ENCODE results near the gene RPS6KL1. TPM values are rescaled to one million over a fixed set of nuclear protein-coding genes. Genes with fewer than 3 reads are reported as not detected.
A peak's percentile ranks its signal among the peaks of the same experiment; 100 is the strongest.

RPS6KL1 gene
- total RNA-seq, 1 donor, result 0.36 TPM

- TF ChIP-seq, protein P1, sequence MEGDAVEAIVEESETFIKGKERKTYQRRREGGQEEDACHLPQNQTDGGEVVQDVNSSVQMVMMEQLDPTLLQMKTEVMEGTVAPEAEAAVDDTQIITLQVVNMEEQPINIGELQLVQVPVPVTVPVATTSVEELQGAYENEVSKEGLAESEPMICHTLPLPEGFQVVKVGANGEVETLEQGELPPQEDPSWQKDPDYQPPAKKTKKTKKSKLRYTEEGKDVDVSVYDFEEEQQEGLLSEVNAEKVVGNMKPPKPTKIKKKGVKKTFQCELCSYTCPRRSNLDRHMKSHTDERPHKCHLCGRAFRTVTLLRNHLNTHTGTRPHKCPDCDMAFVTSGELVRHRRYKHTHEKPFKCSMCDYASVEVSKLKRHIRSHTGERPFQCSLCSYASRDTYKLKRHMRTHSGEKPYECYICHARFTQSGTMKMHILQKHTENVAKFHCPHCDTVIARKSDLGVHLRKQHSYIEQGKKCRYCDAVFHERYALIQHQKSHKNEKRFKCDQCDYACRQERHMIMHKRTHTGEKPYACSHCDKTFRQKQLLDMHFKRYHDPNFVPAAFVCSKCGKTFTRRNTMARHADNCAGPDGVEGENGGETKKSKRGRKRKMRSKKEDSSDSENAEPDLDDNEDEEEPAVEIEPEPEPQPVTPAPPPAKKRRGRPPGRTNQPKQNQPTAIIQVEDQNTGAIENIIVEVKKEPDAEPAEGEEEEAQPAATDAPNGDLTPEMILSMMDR (IDR thresholded peaks at IDR 0.05; ENCODE audit: extremely low read depth, low read depth, low read length), result no peak
- Histone ChIP-seq H3K27me3 (ENCODE audit: insufficient read depth, low read length) (no peaks in the 10 kb centered on the region), H4K20me1 (ENCODE audit: insufficient read depth, low read length) (no peaks in the 10 kb centered on the region), H3K27ac (ENCODE audit: low read depth, low read length) (no peak overlapping the region), H3K4me2 (ENCODE audit: insufficient read depth, low read length) (no peak overlapping the region), H3K36me3 (ENCODE audit: insufficient read depth, low read length) (no peaks in the 10 kb centered on the region), H3K4me3 (ENCODE audit: insufficient read depth, low read length) (no peak overlapping the region), H3K79me2 (ENCODE audit: insufficient read depth, low read length) (no peaks in the 10 kb centered on the region), H2AFZ (ENCODE audit: low read length) (no peak overlapping the region), H3K4me1 (ENCODE audit: insufficient read depth, low read length) (no peaks in the 10 kb centered on the region), H3K9me3 (ENCODE audit: low read depth, low read length) (no peaks in the 10 kb centered on the region)
- DNase-seq (ENCODE audit: insufficient read length, low spot score, missing footprints), result no peak
These were observed 65.0 kb downstream of the RPS6KL1 start for GRCh38 chr14:74858022-74858421.

DNA sequence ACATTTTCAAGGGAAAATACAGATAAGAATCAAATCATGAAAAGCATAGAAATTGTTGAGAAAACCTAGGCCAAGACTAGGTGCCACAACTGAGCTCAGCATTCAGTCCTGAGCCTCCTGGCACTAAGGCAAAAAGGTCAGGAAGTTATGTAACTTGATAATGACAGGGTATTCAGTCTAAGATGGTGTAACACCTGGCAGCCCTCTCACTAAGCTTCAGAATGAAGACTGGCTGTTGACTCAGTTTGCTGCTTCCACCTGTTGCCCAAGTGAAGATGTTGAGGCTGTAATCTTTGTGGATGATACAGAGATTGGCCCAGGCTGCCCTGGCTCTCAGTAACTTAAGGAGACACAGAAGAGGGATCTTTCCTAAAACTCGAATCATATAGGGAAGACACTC is 66.7 kb downstream of the RPS6KL1 start:
- Histone ChIP-seq H2AFZ (ENCODE audit: low read length) (no peak overlapping the region), H3K9me3 (ENCODE audit: low read depth, low read length) (no peaks in the 10 kb centered on the region), H3K79me2 (ENCODE audit: insufficient read depth, low read length) (no peaks in the 10 kb centered on the region), H3K4me2 (ENCODE audit: insufficient read depth, low read length) (no peak overlapping the region), H4K20me1 (ENCODE audit: insufficient read depth, low read length) (no peaks in the 10 kb centered on the region), H3K27me3 (ENCODE audit: insufficient read depth, low read length) (no peaks in the 10 kb centered on the region), H3K4me3 (ENCODE audit: insufficient read depth, low read length) (no peak overlapping the region), H3K4me1 (ENCODE audit: insufficient read depth, low read length) (no peaks in the 10 kb centered on the region), H3K27ac (ENCODE audit: low read depth, low read length) (no peak overlapping the region), H3K36me3 (ENCODE audit: insufficient read depth, low read length) (no peaks in the 10 kb centered on the region)
- no peak for DNase-seq (ENCODE audit: insufficient read length, low spot score, missing footprints)
- TF ChIP-seq, protein P1 (IDR thresholded peaks at IDR 0.05; ENCODE audit: extremely low read depth, low read depth, low read length), result no peak

DNA sequence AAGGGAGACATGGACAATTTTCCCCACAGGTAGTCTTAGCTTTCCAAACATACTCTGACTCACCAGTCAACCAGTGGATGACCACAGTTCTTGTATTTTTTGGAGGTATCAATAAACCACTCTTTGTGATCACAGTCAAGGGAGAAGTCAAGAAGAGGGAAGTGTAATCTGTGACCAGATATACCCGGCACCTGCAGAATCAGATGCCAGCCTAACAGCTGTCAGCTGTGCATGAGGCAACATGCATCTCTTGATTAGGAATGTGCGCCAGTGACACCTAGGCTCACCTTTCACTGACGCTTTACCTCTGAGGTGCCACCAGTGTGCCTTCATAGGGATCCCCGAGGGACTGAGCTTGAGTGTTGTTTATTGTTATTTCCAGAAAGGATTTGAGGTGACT is 67.1 kb downstream of the RPS6KL1 start:
- no peak for DNase-seq (ENCODE audit: insufficient read length, low spot score, missing footprints)
- no peaks in the 10 kb centered on the region for H3K36me3 ChIP-seq (ENCODE audit: insufficient read depth, low read length)
- H3K27ac ChIP-seq (ENCODE audit: low read depth, low read length), result no peak overlapping the region
- H3K4me1 ChIP-seq (ENCODE audit: insufficient read depth, low read length), result no peaks in the 10 kb centered on the region
- no peaks in the 10 kb centered on the region for H3K9me3 ChIP-seq (ENCODE audit: low read depth, low read length)
- no peaks in the 10 kb centered on the region for H3K79me2 ChIP-seq (ENCODE audit: insufficient read depth, low read length)
- H4K20me1 ChIP-seq (ENCODE audit: insufficient read depth, low read length), result no peaks in the 10 kb centered on the region
- TF ChIP-seq, protein P1 (IDR thresholded peaks at IDR 0.05; ENCODE audit: extremely low read depth, low read depth, low read length), result no peak
- no peak overlapping the region for H3K4me2 ChIP-seq (ENCODE audit: insufficient read depth, low read length)
- H3K27me3 ChIP-seq (ENCODE audit: insufficient read depth, low read length), result no peaks in the 10 kb centered on the region
- H3K4me3 ChIP-seq (ENCODE audit: insufficient read depth, low read length), result no peak overlapping the region
- no peak overlapping the region for H2AFZ ChIP-seq (ENCODE audit: low read length)

GRCh38 chr14:74855021-74855420 is 68.0 kb downstream of the RPS6KL1 start:
- Histone ChIP-seq H2AFZ (ENCODE audit: low read length) (no peak overlapping the region), H3K4me3 (ENCODE audit: insufficient read depth, low read length) (no peak overlapping the region), H3K4me1 (ENCODE audit: insufficient read depth, low read length) (no peaks in the 10 kb centered on the region), H3K4me2 (ENCODE audit: insufficient read depth, low read length) (no peak overlapping the region), H3K9me3 (ENCODE audit: low read depth, low read length) (no peaks in the 10 kb centered on the region), H3K27me3 (ENCODE audit: insufficient read depth, low read length) (no peaks in the 10 kb centered on the region), H4K20me1 (ENCODE audit: insufficient read depth, low read length) (no peaks in the 10 kb centered on the region), H3K27ac (ENCODE audit: low read depth, low read length) (no peak overlapping the region), H3K36me3 (ENCODE audit: insufficient read depth, low read length) (no peaks in the 10 kb centered on the region), H3K79me2 (ENCODE audit: insufficient read depth, low read length) (no peaks in the 10 kb centered on the region)
- TF ChIP-seq, protein P1 (IDR thresholded peaks at IDR 0.05; ENCODE audit: extremely low read depth, low read depth, low read length), result no peak
- DNase-seq (ENCODE audit: insufficient read length, low spot score, missing footprints), result peak; percentile 13

Other genes with a start within 250 kb of the RPS6KL1 start
- gene AREL1, start 210.2 kb downstream of the RPS6KL1 start, total RNA-seq, result 27.9 and 29.2 TPM in 2 replicates
- 33.3 and 35.1 TPM in 2 replicates for gene FCF1, start 210.1 kb downstream of the RPS6KL1 start, total RNA-seq
- 39.8 and 41.5 TPM in 2 replicates for gene YLPM1, start 159.9 kb downstream of the RPS6KL1 start, total RNA-seq
- gene PROX2, start 47.1 kb downstream of the RPS6KL1 start, total RNA-seq, result not detected in 2 replicates
- gene DLST, start 41.3 kb downstream of the RPS6KL1 start, total RNA-seq, result 69.8 and 72.5 TPM in 2 replicates
- 16.3 and 24.5 TPM in 2 replicates for gene PGF, start 32.3 kb upstream of the RPS6KL1 start, total RNA-seq
- 30.4 and 39.4 TPM in 2 replicates for gene EIF2B2, start 79.7 kb upstream of the RPS6KL1 start, total RNA-seq
- gene MLH3, start 128.2 kb upstream of the RPS6KL1 start, total RNA-seq, result 36.8 and 40.5 TPM in 2 replicates
- gene ACYP1, start 140.8 kb upstream of the RPS6KL1 start, total RNA-seq, result 4.7 and 6.5 TPM in 2 replicates
- 1.1 and 1.2 TPM in 2 replicates for gene ZC2HC1C, start 146.4 kb upstream of the RPS6KL1 start, total RNA-seq
- gene NEK9, start 203.8 kb upstream of the RPS6KL1 start, total RNA-seq, result 42.7 and 44.5 TPM in 2 replicates

Measured in osteoblast (primary cell).